HTR-8/SVneo (cell line): ENCODE results near the gene ZNF514.
"Not testable (repeated sequence)": the region's sequence is repeated elsewhere in the genome, so short reads cannot be mapped to it uniquely, and the experiment has no call there.

Experiments
- DNase-seq: peaks from one replicate; pipeline ENCODE4 v3.0.0; 2011; ENCODE audit warnings: low spot score, mixed read lengths; ENCODE audit not compliant: insufficient read length
- FAIRE-seq: peaks from 2 replicates; lab custom pipeline; 2011; peaks lifted over from hg19 to GRCh38; lab: Jason Lieb, UNC

ZNF514 gene

GRCh38 chr2:95143838-95144237, 15.8 kb downstream of the ZNF514 start:
- no peak for DNase-seq
- FAIRE-seq = no peak

GRCh38 chr2:95138702-95139101, 20.9 kb downstream of the ZNF514 start:
- no peak for FAIRE-seq
- DNase-seq = no peak

- DNase-seq (no peak), FAIRE-seq (peak; percentile 52)
Observed at GRCh38 chr2:95122197-95122551, 37.5 kb downstream of the ZNF514 start.

GRCh38 chr2:95121407-95122196, 38.0 kb downstream of the ZNF514 start, which contains the start of gene MRPS5:
Gene MRPS5 (minus strand): TSS chr2:95121808. CDS start chr2:95121791, 17 bp downstream.
- FAIRE-seq (peak; percentile 94), DNase-seq (peak; percentile 97)

GRCh38 chr2:95121093-95121406, 38.6 kb downstream of the ZNF514 start:
- DNase-seq = no peak
- FAIRE-seq = no peak

GRCh38 chr2:95115418-95115817, 44.2 kb downstream of the ZNF514 start:
- FAIRE-seq = peak; percentile 92
- peak; percentile 78 for DNase-seq

- DNase-seq (no peak), FAIRE-seq (no peak)
Observed at GRCh38 chr2:95113464-95113863, 46.2 kb downstream of the ZNF514 start.

- DNase-seq = no peak
- FAIRE-seq = no peak
Observed at GRCh38 chr2:95110395-95110794, 49.3 kb downstream of the ZNF514 start.

GRCh38 chr2:95109260-95109659, 50.4 kb downstream of the ZNF514 start:
- peak; percentile 67 for FAIRE-seq
- DNase-seq = no peak

- FAIRE-seq = no peak
Observed at GRCh38 chr2:95106081-95106480, 53.6 kb downstream of the ZNF514 start.

GRCh38 chr2:95104606-95105005, 55.0 kb downstream of the ZNF514 start:
- DNase-seq (no peak), FAIRE-seq (no peak)

More at GRCh38 chr2:95106081-95106480, 53.6 kb downstream of the ZNF514 start:
- no peak for DNase-seq

- FAIRE-seq = peak; percentile 33
- DNase-seq = no peak
Observed at GRCh38 chr2:95099910-95100309, 59.7 kb downstream of the ZNF514 start.

- DNase-seq, FAIRE-seq: not testable (repeated sequence)
Observed at GRCh38 chr2:95098273-95098672, 61.4 kb downstream of the ZNF514 start.
